ENCODE measurements around the gene PARP1.

The PARP1 gene

DNA sequence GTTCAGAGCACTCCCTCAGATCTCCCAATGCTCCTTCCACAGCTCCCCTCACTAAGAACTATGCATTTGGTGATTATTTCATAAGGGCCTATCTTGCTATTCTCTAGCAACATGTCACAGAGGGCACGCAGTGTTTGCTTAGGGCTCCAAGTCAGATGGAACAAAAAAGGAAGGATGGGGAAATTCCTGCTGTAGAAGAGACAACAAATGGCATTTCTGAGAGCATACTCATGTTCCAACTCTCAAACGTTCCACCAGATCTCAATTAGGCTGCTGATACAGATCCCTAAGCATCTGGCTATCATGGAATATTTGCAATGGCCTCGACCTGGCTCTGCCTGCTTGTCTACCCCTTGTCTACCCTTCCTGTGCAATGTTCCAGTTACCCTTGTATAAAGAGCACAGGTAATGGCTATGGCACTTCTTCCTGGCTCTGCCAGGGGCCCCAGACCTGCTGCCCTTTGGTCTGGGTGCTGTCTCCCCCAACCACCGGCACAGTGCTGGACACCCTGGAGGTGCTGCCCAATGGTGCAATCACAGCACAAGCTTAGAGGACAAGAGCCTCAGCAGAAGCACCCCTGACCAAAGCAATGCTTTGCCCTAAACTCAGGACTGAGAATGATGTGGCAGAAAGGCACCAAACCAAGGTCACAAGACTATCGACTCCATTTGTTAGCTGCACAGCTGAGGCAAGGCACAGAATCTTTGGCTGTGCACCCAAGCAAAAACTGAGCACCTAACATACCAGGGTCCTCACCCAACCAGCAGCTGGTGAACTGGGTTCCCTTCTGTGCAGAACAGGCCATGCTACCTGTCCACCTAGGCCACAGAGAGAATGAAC lies 3.6 kb downstream of the PARP1 start:
- no peaks in the 10 kb centered on the region for H3K9me3 Mint-ChIP-seq
- no peak for DNase-seq
- H3K4me1 Mint-ChIP-seq (ENCODE audit: low read depth): peaks cover 67% of the 10 kb centered on the region
- H3K36me3 Mint-ChIP-seq (ENCODE audit: low read depth): peaks cover 79% of the 10 kb centered on the region
- peak overlapping the region; percentile 93 for H3K4me3 Mint-ChIP-seq
- peak overlapping the region; percentile 76 for H3K27ac Mint-ChIP-seq
- no peaks in the 10 kb centered on the region for H3K27me3 Mint-ChIP-seq

DNA sequence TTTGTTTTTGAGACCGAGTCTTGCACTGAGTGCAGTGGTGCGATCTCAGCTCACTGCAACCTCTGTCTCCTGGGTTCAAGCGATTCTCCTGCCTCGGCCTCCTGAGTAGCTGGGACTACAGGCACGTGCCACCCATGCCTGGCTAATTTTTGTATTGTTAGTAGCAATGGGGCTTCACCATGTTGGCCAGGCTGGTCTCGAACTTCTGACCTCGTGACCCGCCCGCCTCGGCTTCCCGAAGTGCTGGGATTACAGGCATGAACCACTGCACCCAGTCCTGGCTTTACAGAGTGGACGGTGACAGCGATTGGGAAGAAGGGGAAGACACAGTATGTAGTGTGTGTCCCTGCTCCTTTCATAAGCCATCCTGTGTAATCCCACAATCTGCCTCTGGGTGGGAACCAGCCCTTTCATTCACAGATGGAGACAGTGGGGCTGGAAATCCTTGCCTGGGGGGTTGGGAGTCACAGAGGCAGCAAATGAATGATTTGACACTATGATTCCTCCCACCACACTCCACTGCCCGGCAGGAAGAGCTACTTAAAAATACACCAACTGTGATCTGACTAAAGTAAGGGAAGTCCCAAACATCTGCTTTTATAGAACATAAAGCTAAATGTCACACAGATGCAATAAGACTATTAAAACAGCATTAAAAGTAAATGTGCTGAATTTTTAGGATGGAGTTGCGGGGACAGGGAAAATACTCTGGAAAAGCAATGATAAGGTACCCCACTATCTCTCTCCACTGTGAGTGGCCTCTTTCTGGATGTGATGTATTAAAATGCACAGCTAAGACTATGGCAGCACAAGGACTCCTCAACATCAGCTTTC lies 4.5 kb downstream of the PARP1 start:
- no peak for DNase-seq
- Mint-ChIP-seq H3K4me1 (ENCODE audit: low read depth) (peaks cover 62% of the 10 kb centered on the region), H3K27me3 (no peaks in the 10 kb centered on the region), H3K4me3 (peak overlapping the region; percentile 9), H3K9me3 (no peaks in the 10 kb centered on the region), H3K27ac (peak overlapping the region; percentile 36), H3K36me3 (ENCODE audit: low read depth) (peaks cover 87% of the 10 kb centered on the region)

DNA sequence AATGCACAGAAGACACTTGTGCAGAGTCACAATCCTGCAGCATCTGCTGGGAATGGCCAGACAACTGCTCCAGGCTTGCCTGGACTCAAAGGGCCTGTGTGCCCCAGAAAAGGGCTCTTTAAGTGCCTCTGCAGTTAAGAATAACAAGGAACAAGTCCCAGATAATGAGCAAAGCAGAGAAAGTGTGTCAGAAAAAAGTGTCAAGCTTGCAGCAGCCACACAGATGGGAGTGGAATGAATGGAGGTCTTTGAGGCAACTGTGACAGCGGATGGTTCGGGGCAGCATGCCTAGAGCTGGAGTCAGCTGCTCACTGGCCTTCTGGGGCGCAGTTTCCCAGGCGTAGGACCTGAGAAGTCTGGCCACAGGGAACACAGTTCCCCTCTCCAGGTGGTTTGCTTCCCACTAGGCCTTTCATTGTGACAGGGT lies 5.1 kb downstream of the PARP1 start:
- Mint-ChIP-seq H3K27me3 (no peaks in the 10 kb centered on the region), H3K27ac (no peak overlapping the region), H3K4me3 (no peak overlapping the region), H3K9me3 (no peaks in the 10 kb centered on the region), H3K36me3 (ENCODE audit: low read depth) (peaks cover 93% of the 10 kb centered on the region), H3K4me1 (ENCODE audit: low read depth) (peaks cover 63% of the 10 kb centered on the region)
- no peak for DNase-seq

DNA sequence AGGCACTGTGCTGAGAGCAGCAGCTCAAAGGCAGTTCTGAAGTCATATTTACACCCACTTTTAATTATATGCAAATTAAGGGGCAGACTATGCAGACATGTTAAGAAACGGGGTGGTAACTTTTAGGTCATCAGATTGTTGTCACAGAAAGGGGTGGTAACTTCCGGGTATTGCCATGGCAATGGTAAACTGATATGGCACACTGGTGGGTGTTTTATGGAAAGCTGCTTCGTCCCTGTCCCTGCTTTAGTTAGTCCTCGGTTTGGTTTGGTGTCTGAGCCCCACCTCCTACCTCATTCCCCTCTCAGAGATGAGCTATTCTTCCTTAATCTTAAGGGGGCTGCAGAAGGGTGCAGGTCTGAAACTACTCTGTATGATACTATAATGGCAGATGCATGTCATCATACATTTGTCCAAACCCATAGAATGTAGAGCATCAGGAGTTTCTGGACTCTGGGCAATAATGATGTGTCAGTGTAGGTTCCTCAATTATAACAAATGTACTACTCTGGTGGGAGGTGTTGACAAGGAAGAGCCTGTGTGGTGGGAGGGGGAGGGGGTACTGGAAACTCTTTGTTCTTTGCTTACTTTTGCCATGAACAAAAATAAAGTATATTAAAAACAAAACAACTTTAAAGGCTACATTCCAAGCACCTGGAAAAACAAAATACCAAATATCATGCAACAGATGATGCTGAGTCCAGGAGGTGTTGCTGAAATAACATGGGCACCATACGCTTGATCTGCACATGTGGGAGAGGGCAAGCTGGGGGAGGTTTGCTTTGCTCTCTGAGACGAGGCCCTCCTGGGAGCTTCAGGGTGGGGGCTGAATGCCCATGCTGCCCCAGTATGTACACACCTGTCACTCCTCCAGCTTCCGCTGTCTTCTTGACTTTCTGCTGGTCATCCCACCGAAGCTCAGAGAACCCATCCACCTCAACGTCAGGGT lies 6.3 kb downstream of the PARP1 start:
- Mint-ChIP-seq H3K9me3 (no peaks in the 10 kb centered on the region), H3K27me3 (no peaks in the 10 kb centered on the region), H3K4me3 (no peak overlapping the region), H3K4me1 (ENCODE audit: low read depth) (peaks cover 70% of the 10 kb centered on the region), H3K27ac (peak overlapping the region; percentile 56), H3K36me3 (ENCODE audit: low read depth) (peaks cover 94% of the 10 kb centered on the region)
- DNase-seq: no peak

DNA sequence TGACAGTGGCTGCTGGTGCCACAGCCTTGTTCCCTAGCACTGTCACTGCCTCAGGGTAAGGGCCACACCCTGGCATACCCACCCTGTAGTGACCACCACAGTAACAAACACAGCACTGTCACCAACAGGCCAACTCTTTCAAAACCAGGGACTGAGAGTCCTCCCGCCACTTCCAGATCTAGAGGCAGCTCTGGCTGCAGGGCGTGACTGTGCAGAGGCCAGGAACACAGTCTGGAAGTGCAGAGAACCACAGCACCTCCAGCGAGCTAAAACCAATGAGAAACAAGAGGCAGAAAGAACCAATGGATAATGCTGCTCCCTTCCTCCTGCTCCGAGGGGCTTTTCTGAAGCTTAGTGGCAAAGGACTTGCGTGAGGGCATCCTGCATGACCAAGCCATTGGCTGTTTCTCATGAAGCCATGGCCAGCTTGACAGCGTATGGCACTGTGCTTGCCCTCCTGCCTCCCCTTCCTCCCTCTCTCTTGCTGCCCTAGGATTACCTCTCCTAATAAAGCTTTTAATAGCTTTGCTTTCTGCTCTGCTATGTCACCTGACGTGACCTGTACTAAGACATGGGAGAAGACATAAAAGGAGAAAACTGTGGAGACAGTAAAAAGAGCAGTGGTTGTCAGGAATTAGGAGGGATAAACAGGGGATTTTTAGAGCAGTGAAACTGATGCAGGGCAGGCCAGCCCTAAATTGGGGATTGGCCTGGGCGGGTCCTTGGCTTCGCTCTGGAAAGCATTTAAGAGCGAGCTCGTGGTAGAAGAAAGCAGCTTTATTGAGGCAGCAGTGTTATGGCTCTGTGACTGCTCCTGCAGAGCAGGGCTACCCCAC lies 7.2 kb downstream of the PARP1 start:
- Mint-ChIP-seq H3K36me3 (ENCODE audit: low read depth) (peaks cover 94% of the 10 kb centered on the region), H3K27ac (no peak overlapping the region), H3K27me3 (no peaks in the 10 kb centered on the region), H3K4me3 (no peak overlapping the region), H3K4me1 (ENCODE audit: low read depth) (peaks cover 63% of the 10 kb centered on the region), H3K9me3 (no peaks in the 10 kb centered on the region)
- DNase-seq: no peak

DNA sequence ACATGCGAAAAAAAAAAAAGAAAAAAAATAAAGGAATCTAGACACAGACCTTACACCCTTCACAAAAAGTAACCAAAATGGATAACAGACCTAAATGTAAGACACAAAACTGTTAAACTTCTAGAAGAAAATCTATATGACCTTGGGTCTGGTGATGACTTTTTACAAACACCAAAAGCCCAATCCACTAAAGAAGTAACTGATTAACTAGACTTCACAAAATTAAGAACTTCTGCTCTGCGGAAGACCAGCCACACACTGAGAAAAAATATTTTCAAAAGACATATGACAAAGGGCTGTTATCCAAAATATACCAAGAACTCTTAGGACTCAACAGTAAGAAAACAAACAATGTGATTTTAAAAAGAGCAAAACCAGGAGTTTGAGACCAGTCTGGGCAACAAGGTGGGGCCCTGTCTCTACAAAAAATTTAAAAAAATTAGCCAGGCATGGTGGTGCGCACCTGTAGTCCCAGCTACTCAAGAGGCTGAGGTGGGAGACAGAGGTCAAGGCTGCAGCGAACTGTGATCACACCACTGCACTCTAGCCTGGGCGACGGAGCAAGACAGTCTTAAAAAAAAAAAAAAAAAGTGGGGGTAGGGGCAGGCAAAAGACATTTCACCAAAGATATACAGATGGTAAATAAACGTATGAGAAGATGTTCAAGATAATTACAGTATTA lies 9.8 kb downstream of the PARP1 start:
- no peak for DNase-seq
- Mint-ChIP-seq H3K4me3 (no peak overlapping the region), H3K27ac (no peak overlapping the region), H3K36me3 (ENCODE audit: low read depth) (peaks cover 96% of the 10 kb centered on the region), H3K4me1 (ENCODE audit: low read depth) (peaks cover 45% of the 10 kb centered on the region), H3K27me3 (no peaks in the 10 kb centered on the region), H3K9me3 (no peaks in the 10 kb centered on the region)

DNA sequence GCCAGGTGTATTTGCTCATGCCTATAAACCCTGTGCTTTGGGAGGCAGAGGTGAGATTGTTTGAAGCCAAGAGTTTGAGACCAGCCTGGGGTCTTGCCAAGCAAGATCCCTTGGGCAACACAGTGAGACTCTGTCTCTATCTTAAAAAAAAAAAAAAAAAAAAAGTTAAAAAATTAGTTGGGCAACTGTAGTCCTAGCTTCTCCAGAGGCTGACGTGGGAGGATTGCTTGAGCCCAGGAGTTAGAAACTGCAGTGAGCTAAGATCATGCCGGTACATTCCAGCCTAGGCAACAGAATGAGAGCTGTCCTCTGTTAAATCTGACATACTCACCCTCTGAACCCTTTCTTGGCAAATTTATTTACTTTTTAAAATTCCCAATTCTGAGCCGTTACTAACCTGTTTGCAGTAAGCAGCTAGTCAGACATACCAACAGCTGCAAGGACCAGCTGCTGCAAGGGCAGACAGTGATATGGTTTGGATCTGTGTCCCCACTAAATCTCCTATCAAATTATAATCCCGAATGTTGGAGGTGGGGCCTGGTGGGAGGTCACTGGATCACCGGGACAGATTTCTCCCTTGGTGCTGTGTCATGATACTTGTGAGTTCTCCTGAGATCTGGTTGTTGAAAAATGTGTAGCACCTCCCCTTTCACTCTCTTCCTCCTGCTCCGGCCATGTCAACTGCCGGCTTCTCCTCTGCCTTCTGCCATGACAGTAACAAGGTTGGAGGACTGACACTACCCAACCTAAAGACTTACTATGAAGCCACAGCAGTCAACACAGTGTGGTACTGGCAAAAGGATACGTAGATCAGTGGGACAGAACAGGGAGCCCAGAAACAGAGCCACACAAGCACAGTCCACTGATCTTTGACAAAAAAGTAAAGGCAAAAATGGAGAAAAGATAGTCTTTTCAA lies 10.6 kb downstream of the PARP1 start:
- H3K36me3 Mint-ChIP-seq (ENCODE audit: low read depth): peaks cover 98% of the 10 kb centered on the region
- DNase-seq: no peak
- H3K9me3 Mint-ChIP-seq: no peaks in the 10 kb centered on the region
- H3K27ac Mint-ChIP-seq: no peak overlapping the region
- H3K4me1 Mint-ChIP-seq (ENCODE audit: low read depth): peaks cover 40% of the 10 kb centered on the region
- H3K27me3 Mint-ChIP-seq: no peaks in the 10 kb centered on the region
- no peak overlapping the region for H3K4me3 Mint-ChIP-seq

DNA sequence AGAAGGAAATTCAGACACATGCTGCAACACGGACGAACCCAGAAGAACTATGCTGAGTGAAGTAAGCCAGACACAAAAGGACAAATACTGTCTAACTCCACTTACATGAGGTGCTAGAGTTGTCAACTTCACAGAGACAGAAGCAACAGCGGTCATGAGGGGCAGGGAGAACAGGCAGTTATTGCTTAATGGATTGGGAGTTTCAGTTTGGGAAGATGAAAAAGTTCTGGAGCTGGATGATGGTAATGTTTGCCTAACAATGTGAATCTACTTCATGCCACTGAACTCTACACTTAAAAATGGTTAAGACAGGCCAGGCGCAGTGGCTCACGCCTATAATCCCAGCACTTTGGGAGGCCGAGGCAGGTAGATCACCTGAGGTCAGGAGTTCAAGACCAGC lies 12.1 kb downstream of the PARP1 start:
- H3K27ac Mint-ChIP-seq: no peak overlapping the region
- peaks cover 28% of the 10 kb centered on the region for H3K4me1 Mint-ChIP-seq (ENCODE audit: low read depth)
- H3K9me3 Mint-ChIP-seq: no peaks in the 10 kb centered on the region
- H3K4me3 Mint-ChIP-seq: no peak overlapping the region
- peaks cover 98% of the 10 kb centered on the region for H3K36me3 Mint-ChIP-seq (ENCODE audit: low read depth)
- DNase-seq: no peak
- no peaks in the 10 kb centered on the region for H3K27me3 Mint-ChIP-seq

DNA sequence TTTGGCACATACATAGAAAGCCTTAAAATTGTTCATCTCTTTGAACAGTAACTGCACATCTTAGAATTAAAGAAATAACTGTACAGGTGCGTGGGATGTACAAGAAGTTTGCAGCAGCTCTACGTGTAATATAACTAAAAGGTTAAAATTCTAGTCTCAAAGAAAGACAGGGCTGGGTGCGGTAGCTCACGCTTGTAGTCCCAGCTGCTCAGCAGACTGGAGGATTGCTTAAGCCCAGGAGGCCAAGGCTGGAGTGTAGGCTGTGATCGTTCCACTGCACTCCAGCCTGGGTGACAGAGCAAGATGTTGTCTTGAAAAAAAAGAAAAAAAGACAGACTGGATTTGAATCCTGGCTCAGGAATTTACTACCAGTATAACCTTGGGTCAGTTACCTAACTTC lies 13.4 kb downstream of the PARP1 start:
- Mint-ChIP-seq H3K9me3 (no peaks in the 10 kb centered on the region), H3K36me3 (ENCODE audit: low read depth) (peaks cover 98% of the 10 kb centered on the region), H3K4me3 (no peak overlapping the region), H3K27ac (no peak overlapping the region), H3K27me3 (no peaks in the 10 kb centered on the region), H3K4me1 (ENCODE audit: low read depth) (peaks cover 19% of the 10 kb centered on the region)
- DNase-seq: no peak

DNA sequence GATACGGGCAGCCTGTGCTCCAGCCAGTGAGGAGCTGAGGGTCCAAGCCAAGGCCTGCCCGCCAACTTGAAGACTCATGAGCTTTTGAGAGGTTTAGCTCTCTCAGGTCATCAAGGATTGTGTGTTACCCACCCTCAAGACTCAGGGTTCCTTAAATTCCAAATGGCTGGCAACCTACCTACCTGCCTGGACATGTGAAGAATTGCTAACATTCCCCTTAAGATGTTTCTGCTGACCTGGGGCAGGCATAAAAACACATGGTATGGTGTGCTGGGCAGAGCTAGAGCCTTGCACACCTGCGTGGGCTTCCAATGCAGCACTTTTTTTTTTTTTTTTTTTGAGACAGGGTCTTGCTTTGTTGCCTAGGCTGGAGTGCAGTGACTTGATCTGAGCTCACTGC lies 17.2 kb downstream of the PARP1 start:
- no peak overlapping the region for H3K4me3 Mint-ChIP-seq
- H3K27me3 Mint-ChIP-seq: no peaks in the 10 kb centered on the region
- H3K36me3 Mint-ChIP-seq (ENCODE audit: low read depth): peaks cover 98% of the 10 kb centered on the region
- no peaks in the 10 kb centered on the region for H3K9me3 Mint-ChIP-seq
- DNase-seq: no peak
- H3K4me1 Mint-ChIP-seq (ENCODE audit: low read depth): peaks cover 7% of the 10 kb centered on the region
- H3K27ac Mint-ChIP-seq: no peak overlapping the region

DNA sequence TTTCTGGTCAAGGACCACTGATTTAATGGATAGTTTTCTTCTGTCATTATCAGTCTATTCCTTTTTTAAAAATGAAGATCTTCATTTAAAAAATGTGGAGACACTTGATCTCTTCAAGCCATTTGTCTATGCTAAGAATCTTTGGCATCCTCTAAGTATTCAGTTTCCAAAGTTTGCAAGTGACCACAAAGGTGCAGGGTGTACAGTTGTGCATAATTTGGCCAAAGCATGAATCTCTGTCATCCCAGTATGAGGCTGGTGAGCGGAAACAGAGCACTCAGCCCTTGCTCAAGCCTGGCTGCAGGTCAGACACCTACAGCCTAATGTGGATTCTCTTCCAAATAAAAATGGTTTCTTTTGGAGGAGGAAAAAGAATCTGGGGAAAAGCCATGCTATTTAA lies 19.8 kb downstream of the PARP1 start:
- H3K4me1 Mint-ChIP-seq (ENCODE audit: low read depth): no peaks in the 10 kb centered on the region
- H3K27ac Mint-ChIP-seq: no peak overlapping the region
- H3K27me3 Mint-ChIP-seq: no peaks in the 10 kb centered on the region
- H3K9me3 Mint-ChIP-seq: no peaks in the 10 kb centered on the region
- peaks cover 100% of the 10 kb centered on the region for H3K36me3 Mint-ChIP-seq (ENCODE audit: low read depth)
- no peak overlapping the region for H3K4me3 Mint-ChIP-seq
- DNase-seq: no peak

DNA sequence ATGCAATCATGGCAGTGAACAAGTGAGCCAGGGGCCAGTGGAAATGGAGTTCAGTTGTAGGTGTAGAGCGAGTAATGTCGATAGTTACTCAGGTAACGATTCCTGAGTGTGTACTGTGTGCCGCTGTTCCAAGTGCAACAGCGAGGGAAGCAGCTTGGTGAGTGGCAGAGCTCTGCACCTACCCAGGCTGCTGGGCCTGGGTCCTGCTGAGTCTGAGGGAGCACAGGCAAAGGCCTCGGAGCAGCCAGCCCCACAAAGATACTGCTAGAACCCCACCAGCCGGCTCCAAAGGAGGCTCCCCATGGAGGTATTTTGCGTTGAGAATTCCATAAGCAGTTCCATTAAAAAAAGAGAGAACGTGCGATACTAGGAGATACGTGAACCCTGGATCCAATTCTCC lies 23.2 kb downstream of the PARP1 start:
- Mint-ChIP-seq H3K4me3 (no peak overlapping the region), H3K9me3 (no peaks in the 10 kb centered on the region), H3K27me3 (no peaks in the 10 kb centered on the region), H3K4me1 (ENCODE audit: low read depth) (peaks cover 17% of the 10 kb centered on the region), H3K36me3 (ENCODE audit: low read depth) (peaks cover 100% of the 10 kb centered on the region), H3K27ac (no peak overlapping the region)
- DNase-seq: no peak

Measured in activated T-cell treated with anti-CD3 and anti-CD28 coated beads, Interleukin-2, amount 50 U/mL, for 24 hours (primary cell).